HG02884 (cell line): Measurements from ENCODE around the gene COL23A1.

Experiments
- ATAC-seq: cut with Tn5 transposase; IDR thresholded peaks from one replicate; pipeline ENCODE4 v1.9.1; 2021; ENCODE audit warnings: mild to moderate bottlenecking, moderate library complexity; ENCODE audit not compliant: unreplicated experiment

COL23A1 gene

DNA sequence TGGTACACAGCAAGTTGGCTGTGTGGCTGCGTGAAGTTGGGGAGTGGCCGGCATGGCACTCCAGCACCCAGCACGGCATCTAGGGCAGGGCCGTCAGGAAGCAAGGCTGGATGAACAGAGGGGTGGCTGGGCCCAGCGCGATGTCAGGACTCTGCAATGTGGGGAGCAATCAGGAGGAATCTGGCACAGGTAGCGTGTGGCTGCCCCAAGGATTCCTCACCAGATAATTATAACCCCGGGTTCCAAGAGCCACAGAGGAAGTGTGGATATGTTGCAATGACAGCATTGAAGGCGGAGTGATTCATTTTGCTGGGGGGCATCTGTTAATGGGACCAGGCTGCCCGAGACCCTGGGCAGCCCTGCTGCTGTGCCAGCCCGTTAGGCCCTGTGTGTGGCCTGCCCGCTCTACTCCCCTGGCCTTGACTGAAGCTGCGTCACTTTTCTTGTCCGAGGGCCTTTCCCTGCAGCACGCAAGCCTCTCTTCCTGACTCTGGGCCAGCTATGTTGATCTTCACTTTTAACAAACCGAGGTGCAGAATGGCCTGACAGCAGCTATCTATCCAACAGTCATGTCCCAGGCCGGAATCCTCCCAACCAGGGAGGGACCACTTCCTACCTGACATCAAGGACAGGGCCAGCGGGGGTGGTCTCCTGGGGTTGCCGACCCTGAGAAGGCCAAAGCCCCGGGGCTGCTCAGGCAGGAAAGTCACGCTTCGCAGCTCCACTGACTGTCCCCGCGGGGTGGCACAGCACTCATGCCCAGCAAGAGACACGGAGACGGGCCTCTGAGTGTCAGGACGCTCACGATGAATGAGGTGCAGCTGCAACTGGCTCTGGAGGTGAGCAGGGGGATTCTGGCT lies 239.6 kb downstream of the COL23A1 start:
- no peak for ATAC-seq

DNA sequence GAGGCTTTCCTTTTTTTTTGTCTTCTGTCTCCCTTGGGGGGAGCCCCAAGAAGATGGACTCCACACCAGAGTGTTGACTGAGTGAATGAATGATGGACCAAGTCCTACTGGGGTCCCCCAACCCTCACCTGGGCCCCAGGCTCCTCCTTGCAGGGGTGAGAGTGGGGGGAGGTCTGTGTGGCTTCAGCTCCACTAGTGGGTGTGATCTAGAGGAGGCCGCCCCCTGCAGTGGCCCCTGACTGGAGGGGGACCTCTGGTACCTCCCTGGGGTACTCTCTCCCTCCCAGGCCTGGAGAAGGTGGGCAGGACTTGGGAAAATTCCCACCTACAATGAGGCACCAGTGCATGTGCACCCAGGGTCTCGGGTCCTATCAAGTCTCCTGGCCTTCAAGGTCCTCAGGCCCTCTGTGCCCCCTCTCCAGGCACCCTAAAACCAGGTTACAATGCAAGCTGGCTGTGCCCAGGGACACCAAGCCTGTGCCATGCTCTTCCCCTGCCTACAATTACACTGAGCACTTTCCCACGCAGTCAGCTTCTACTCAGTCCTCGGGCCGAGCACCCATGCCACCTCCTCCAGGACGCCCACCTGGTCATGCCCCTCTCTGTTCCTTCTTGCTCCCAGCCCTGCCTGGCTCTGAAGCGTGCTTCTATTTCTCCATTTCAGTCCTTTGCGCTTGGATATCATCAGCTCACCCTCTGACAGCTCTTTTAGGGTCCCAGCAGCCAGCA lies 240.4 kb downstream of the COL23A1 start:
- ATAC-seq, result no peak

GRCh38 chr5:178349075-178349511 lies 241.1 kb downstream of the COL23A1 start:
- ATAC-seq, result no peak

DNA sequence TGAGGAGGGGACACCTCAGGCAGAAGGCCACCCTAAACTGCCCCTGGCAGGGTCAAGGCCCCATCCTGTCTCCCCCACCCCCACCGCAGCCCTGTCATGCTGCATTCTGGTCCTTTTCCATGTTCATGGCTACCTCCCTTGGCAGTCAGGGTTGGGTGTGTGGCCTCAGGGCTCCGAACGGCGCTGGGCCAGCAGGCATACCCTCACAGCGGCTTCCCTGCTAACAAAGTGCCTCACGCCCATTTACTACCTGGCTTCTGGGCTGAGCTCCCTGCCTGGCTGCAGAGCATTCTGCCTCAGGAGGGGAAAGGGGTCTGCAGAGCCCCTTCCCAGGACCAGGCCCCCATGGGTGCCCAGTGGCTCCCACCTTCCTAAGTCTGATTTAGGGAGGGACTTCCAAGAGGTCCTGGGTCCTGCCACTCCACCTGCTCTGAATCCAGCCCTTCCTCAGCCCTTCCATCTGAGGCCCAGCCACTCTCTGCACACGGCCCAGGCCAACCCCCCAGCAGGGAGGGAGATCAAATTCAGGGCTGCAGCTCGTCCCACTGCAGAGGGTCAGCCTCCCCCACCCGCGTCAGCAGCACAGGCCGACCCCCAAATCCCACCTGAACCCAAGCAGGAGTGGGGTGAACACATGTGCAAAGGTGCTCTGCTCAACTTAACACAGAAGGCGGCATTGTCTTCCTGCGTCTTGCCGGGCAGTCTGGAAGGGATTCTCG lies 241.7 kb downstream of the COL23A1 start:
- ATAC-seq, result no peak

GRCh38 chr5:178347956-178348355 lies 242.2 kb downstream of the COL23A1 start:
- ATAC-seq, result no peak

- ATAC-seq, result no peak
These were observed 243.4 kb downstream of the COL23A1 start for GRCh38 chr5:178346607-178347334.

- ATAC-seq, result no peak
These were observed 246.9 kb downstream of the COL23A1 start for GRCh38 chr5:178343306-178343705.

- no peak for ATAC-seq
These were observed 248.4 kb downstream of the COL23A1 start for GRCh38 chr5:178341851-178342140.

DNA sequence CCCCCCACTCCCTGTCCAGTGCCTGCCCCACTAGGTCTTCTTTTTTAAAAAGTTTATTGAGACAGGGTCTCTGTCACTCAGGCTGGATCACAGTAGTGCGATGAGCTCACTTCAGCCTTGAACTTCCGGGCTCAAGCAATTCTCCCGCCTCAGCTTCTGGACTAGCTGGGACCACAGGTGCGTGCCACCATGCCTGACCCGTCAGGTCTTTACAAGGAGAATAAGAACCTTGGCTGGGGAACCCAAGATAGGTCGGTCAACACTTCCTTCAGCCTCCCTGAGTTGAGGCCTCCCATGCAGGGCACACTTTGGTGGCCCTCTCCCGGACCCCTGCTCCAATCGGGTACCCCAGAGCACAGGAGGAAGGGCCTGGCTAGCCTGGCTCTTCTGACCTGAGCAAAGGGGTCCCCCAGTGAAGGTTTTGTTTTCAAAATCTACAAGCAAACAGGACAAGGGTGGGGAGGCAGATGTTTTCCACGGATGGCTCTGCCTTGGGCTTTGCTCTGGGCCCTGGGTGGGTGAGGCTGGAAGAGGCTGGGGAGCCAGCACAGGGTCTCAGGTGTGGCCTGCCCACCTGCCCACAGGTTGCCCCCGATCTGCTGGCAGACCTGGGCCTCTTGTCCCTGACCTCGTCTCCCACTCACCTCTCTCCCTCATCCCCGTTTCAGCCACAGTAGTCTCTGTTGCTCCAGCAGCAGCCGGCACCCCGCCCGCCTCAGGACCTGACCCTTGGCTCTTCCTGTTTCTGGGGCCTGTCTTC lies 248.9 kb downstream of the COL23A1 start:
- no peak for ATAC-seq

GRCh38 chr5:178340637-178341036 lies 249.6 kb downstream of the COL23A1 start:
- no peak for ATAC-seq

GRCh38 chr5:178340187-178340586 lies 250.0 kb downstream of the COL23A1 start:
- ATAC-seq, result no peak

GRCh38 chr5:178339272-178339671 lies 250.9 kb downstream of the COL23A1 start:
- ATAC-seq, result no peak

DNA sequence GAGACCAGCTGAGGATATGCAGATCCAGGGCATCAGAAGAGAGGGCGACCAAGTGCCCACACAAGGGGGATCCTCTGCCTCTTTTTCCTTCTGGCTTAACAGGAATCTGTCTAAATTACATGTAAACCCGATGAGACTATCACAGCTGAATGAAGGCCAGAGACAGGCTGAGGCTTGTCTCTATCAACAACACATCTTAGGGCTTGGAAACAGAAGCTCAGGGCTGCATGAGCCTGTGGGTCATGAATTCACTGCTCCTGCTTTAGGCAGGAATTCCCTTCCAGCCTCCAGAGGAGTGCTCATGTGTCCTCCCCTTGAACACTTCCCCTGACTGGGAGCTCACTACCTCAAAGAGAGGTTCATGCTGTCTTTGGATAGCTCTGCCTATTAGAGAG lies 251.4 kb downstream of the COL23A1 start:
- no peak for ATAC-seq

DNA sequence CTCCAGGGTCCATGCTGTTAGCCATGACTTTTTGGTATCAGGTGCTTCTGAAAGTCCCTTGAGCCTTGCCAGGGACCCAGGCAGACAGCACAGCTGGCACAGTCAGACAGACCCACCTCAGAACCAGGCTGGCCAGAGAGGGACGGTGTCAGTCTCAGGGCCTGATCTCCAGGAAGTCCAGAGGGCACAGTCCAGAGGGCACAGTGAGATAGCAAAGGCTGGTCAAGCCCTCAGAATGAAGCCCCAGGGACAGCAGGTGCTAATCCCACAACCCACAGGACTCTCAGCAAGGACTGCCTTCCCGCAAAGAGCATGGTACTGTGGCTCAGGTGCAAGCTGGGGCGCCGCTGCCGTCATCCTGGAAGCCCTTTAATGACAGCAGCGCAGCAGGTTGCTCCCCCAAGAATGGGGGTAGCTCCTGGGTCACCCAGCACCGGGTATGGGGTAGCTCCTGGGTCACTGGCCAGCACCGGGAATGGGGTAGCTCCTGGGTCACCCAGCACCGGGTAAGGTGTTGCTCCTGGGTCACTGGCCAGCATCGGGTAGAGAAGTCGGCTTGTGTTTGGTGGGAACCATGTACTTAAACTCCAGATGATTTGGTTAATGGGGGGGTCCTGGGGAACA lies 252.0 kb downstream of the COL23A1 start:
- ATAC-seq, result no peak

- no peak for ATAC-seq
These were observed 252.9 kb downstream of the COL23A1 start for GRCh38 chr5:178337334-178337741.

GRCh38 chr5:178336889-178337288 lies 253.3 kb downstream of the COL23A1 start:
- no peak for ATAC-seq

- ATAC-seq, result no peak
These were observed 254.7 kb downstream of the COL23A1 start for GRCh38 chr5:178335302-178336030.

DNA sequence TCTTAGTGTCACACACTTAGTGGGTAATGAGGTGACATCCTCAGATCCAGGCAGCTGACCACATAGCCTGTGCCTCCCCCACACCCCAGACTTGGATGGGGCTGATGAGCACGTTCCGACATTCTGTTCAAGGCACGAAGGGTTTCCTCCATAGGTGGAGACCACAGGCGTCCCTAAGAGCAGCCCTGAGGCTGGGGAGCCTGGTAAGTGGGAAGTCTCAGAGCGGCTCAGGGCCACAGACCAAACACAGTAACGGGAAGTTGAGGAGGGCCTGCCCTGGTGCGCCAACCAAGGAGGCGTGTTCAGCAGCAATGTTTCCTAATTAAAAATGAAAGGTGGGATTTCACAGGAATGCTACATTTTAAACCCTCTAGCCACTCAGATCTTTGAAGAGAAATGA lies 255.3 kb downstream of the COL23A1 start:
- ATAC-seq, result no peak

DNA sequence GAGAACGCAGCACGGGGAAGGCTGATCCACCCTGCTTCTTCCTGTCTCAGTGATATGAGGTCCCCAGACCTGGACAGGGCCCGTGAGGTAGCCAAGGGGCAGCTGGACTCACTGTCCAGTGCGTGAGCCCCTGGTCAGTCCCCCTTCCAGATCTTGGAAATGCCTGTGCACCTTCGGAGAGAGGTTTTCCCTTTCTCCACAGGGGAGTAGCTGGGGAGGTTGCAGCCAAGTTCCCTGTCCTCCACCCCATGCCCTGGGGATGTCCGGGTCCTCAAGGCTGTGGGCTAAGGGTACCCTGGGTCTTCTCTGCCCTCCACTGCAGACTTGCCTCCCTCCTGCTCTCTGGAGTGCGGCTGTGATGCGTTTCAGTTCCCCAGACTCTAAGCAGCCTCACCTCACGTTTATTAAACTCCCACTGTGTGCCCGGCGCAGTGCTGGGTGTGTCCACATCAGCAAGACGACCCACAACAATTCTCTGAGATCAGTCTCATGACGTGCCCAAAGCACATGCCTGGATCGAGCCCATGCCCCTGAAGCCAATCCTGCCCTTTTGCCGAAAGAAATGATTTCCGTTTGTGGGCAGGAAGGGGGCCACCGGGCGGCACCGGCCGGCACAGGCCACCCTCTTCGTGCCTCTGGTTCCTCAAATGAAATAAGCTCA lies 256.2 kb downstream of the COL23A1 start:
- ATAC-seq, result no peak
